Fibroblast of lung (primary cell): Measurements from ENCODE around the gene KRTAP4-5.

ENCODE experiments used
- EZH2 ChIP-seq: IDR thresholded peaks from 2 replicates; pipeline ENCODE4 v1.5.1; 2012; ENCODE audit warnings: low read length, control low read depth, mild to moderate bottlenecking; ENCODE audit errors: missing control alignments
- TF ChIP-seq, protein P1 (sequence below), 2 donors: IDR thresholded peaks in 1 of 2; conservative IDR thresholded peaks in 1 of 2; 1 replicate in 1 of 2; 2 replicates in 1 of 2; pipeline ENCODE4 v1.5.1; 2011 to 2012; ENCODE audit warnings: low read length in 2 of 2, control low read depth in 1 of 2, inconsistent platforms in 1 of 2, low read depth in 1 of 2, mild to moderate bottlenecking in 1 of 2

DNA sequence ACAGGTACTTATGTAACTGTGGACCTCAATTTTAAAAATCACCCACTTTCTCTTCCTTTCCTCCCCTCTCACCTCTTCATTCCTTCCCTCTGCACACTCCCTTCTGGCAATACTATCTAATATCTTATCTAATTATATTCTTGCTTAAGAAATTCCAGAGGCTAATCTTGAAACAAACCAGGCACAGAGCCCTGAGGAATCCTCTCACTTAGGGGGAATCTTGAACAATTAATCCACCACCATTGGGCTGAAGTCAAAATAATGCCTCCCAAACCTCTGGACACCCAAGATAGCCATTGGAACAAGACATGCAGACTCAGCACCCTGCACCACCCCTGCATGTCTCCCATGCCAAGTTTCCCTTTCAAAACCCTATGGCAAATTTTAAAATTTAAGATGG, 8.3 kb downstream of the KRTAP4-5 start:
- TF ChIP-seq, protein P1, sequence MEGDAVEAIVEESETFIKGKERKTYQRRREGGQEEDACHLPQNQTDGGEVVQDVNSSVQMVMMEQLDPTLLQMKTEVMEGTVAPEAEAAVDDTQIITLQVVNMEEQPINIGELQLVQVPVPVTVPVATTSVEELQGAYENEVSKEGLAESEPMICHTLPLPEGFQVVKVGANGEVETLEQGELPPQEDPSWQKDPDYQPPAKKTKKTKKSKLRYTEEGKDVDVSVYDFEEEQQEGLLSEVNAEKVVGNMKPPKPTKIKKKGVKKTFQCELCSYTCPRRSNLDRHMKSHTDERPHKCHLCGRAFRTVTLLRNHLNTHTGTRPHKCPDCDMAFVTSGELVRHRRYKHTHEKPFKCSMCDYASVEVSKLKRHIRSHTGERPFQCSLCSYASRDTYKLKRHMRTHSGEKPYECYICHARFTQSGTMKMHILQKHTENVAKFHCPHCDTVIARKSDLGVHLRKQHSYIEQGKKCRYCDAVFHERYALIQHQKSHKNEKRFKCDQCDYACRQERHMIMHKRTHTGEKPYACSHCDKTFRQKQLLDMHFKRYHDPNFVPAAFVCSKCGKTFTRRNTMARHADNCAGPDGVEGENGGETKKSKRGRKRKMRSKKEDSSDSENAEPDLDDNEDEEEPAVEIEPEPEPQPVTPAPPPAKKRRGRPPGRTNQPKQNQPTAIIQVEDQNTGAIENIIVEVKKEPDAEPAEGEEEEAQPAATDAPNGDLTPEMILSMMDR (conservative IDR thresholded peaks at IDR 0.05 in 1 of 2, IDR thresholded peaks at IDR 0.05 in 1 of 2; ENCODE audit: low read depth in 1 of 2, low read length in 2 of 2): no peak
- TF ChIP-seq EZH2: no peak
